Measurements from ENCODE around the gene STK31.

DNA sequence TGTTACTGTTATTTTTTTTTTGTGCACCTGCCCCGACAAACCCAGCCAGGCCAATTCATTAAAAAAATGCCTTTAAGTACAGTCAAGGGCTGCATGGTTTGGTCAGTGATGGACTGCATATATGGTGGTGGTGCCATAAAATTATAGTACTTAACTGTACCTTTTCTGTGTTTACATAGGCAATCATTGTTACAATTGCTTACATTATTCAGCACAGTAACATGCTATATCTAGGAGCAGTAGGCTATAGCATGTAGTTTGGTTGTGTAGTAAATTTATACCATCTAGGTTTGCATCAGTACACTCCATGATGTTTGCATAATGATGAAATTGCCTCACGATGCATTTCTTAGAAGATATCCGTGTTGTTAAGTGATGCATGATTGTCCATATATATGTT, 58.0 kb downstream of the STK31 start:
- TF ChIP-seq EZH2 (IDR thresholded peaks at IDR 0.05; ENCODE audit: borderline replicate concordance, low read length): no peak
- TF ChIP-seq CTCF (conservative IDR thresholded peaks at IDR 0.05 in 1 of 2, IDR thresholded peaks at IDR 0.05 in 1 of 2; ENCODE audit: extremely low read depth in 1 of 2, insufficient read depth in 1 of 2, low read depth in 1 of 2, low read length in 2 of 2): no peak

Measured in mammary epithelial cell (primary cell).